Neural crest cell (in vitro differentiated cells): ENCODE measurements around the gene SCGB1D4. TPM values are rescaled to one million over a fixed set of nuclear protein-coding genes. Genes with fewer than 3 reads are reported as not detected.
"Not testable (repeated sequence)": the region's sequence is repeated elsewhere in the genome, so short reads cannot be mapped to it uniquely, and the experiment has no call there.

Experiments
- DNase-seq: peaks from one replicate; pipeline ENCODE4 v3.0.0; 2021; ENCODE audit warnings: low read depth, mixed read lengths, low spot score
- H3K27ac Mint-ChIP-seq: one replicate; pipeline ENCODE4 v1.8.0; 2021; ENCODE audit warnings: mild to moderate bottlenecking, mixed read lengths; ENCODE audit not compliant: unreplicated experiment
- H3K27me3 Mint-ChIP-seq: 2 replicates; pipeline ENCODE4 v1.8.0; 2021; ENCODE audit warnings: low read depth, mild to moderate bottlenecking, mixed read lengths
- H3K36me3 Mint-ChIP-seq: 2 replicates; pipeline ENCODE4 v1.8.0; 2021; ENCODE audit warnings: low read depth, mild to moderate bottlenecking, mixed read lengths
- H3K4me1 Mint-ChIP-seq: 2 replicates; pipeline ENCODE4 v1.8.0; 2021; ENCODE audit warnings: mixed read lengths
- H3K4me3 Mint-ChIP-seq: one replicate; pipeline ENCODE4 v1.8.0; 2021; ENCODE audit warnings: mild to moderate bottlenecking, mixed read lengths
- H3K9me3 Mint-ChIP-seq: 2 replicates; pipeline ENCODE4 v1.8.0; 2021; ENCODE audit warnings: mixed read lengths
- long read RNA-seq: library from polyadenylated mRNA; unstranded; transcript quantifications from one replicate; pipeline ENCODE4 v2.0.0, GENCODE V29; 2020
- total RNA-seq: library from RNA; stranded (reverse); gene quantifications from 2 replicates; pipeline ENCODE4 v1.2.1, GENCODE V29; 2021
- TF ChIP-seq, protein P1 (sequence below): fragments of 200-600 bp; sonication (generic); conservative IDR thresholded peaks from 2 replicates; pipeline ENCODE4 v1.5.0; 2021; ENCODE audit warnings: antibody characterized with exemption, mild to moderate bottlenecking

The SCGB1D4 gene, protein sequence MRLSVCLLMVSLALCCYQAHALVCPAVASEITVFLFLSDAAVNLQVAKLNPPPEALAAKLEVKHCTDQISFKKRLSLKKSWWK
- not detected in 2 replicates for total RNA-seq
- long read RNA-seq, result 0 reads

DNA sequence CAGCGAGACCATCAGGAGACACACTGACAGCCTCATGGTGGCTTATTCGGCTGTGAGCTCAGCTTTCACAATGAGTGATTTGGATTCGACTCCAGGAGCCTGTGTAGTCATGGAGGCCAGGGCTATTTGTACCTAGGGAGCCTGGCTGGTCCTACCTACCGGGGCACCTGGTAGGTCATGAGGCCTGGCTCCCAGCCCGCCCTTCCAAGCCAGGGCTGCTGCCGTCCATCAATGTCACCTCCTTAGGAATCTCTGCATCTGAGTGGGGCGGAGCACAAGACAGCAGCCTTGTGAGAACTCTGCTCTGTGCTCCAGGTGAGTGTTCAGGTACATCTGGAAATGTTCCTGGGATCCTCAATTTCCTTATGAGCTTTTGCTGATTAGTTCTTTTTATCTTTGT, at the start of gene SCGB1D4:
TSS of gene SCGB1D4 (minus strand) at position 101 of the 400 bp plus-strand sequence. CDS start at position 36, 65 bp downstream.
- no peak within 1 kb of the TSS for H3K27ac Mint-ChIP-seq
- H3K4me1 Mint-ChIP-seq, result no peaks in the 10 kb centered on the region
- H3K4me3 Mint-ChIP-seq, result no peak within 1 kb of the TSS
- H3K9me3 Mint-ChIP-seq, result no peaks in the 10 kb centered on the region
- DNase-seq, result no peak
- H3K36me3 Mint-ChIP-seq, result no peaks in the 10 kb centered on the region
- TF ChIP-seq, protein P1, sequence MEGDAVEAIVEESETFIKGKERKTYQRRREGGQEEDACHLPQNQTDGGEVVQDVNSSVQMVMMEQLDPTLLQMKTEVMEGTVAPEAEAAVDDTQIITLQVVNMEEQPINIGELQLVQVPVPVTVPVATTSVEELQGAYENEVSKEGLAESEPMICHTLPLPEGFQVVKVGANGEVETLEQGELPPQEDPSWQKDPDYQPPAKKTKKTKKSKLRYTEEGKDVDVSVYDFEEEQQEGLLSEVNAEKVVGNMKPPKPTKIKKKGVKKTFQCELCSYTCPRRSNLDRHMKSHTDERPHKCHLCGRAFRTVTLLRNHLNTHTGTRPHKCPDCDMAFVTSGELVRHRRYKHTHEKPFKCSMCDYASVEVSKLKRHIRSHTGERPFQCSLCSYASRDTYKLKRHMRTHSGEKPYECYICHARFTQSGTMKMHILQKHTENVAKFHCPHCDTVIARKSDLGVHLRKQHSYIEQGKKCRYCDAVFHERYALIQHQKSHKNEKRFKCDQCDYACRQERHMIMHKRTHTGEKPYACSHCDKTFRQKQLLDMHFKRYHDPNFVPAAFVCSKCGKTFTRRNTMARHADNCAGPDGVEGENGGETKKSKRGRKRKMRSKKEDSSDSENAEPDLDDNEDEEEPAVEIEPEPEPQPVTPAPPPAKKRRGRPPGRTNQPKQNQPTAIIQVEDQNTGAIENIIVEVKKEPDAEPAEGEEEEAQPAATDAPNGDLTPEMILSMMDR, result no peak
- H3K27me3 Mint-ChIP-seq, result peaks cover 44% of the 10 kb centered on the region

DNA sequence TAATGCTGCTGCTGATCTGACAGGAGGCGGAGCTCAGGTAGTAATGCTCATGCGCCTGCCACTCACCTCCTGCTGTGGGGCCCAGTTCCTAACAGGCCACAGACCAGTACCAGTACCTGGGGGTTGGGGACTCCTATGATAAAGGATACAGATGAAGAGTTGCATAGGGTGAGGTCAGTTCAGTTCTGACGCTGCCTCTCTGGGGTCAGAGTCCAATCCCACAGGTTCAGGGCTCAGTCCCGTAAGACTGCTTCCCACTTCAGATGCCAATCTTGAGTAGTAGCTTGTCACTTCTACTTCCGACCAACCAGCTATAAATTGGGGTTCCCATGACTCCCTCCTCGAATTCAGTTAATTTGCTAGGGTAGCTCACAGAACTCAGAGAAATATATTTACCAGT, 47.0 kb upstream of the SCGB1D4 start:
- TF ChIP-seq, protein P1, result no peak
- Mint-ChIP-seq H3K4me3 (no peak overlapping the region), H3K4me1 (no peaks in the 10 kb centered on the region), H3K9me3 (no peaks in the 10 kb centered on the region), H3K36me3 (peaks cover 9% of the 10 kb centered on the region), H3K27ac (no peak overlapping the region), H3K27me3 (no peaks in the 10 kb centered on the region)
- no peak for DNase-seq

DNA sequence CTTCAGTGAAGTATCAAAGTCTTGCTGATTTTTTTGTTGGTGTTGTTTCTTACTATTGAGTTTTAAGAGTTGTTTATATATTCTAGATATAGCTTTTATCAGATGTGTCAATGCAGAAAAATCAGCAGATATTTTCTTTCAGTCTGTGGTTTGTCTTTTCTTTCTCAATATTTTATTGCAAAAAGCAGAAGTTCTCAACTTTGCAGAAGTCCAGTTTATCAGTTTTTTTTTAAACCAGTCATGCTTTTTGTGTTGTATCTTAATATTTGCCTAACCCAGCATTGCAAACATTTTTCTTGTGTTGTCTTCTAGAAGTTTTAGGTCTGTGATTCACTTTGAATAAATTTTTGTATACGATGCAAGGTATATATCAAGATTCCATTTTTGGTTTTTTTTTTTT, 45.3 kb upstream of the SCGB1D4 start:
- H3K27me3 Mint-ChIP-seq, result no peaks in the 10 kb centered on the region
- no peaks in the 10 kb centered on the region for H3K9me3 Mint-ChIP-seq
- peaks cover 7% of the 10 kb centered on the region for H3K36me3 Mint-ChIP-seq
- no peak overlapping the region for H3K4me3 Mint-ChIP-seq
- no peak overlapping the region for H3K27ac Mint-ChIP-seq
- H3K4me1 Mint-ChIP-seq, result peaks cover 12% of the 10 kb centered on the region
- DNase-seq, result no peak
- TF ChIP-seq, protein P1, result no peak

DNA sequence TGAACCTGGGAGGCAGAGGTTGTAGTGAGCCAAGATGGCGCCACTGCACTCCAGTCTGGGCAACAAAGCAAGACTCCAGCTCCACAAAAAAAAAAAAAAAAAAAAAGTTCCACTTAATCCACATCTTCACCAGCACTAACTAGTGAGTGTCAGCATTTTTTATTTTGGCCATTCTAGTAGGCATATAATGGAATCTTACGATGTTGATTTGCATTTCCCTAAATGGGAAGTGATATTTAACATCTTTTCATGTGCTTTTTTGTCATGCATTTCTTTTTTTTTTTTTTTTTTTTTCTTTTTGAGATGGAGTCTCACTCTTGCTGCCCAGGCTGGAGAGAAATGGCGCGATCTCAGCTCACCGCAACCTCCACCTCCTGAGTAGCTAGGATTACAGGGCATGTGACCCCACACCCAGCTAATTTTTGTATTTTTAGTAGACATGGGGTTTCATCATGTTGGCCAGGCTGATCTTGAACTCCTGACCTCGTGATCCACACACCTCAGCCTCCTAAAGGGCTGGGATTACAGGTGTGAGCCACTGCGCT, 44.8 kb upstream of the SCGB1D4 start:
- not testable (repeated sequence) for H3K27me3 Mint-ChIP-seq, H3K27ac Mint-ChIP-seq, H3K36me3 Mint-ChIP-seq, H3K9me3 Mint-ChIP-seq, H3K4me3 Mint-ChIP-seq, DNase-seq
- peaks cover 14% of the 10 kb centered on the region for H3K4me1 Mint-ChIP-seq

GRCh38 chr11:62341588-62341987, 42.7 kb upstream of the SCGB1D4 start:
- TF ChIP-seq, protein P1, result no peak
- Mint-ChIP-seq H3K9me3 (no peaks in the 10 kb centered on the region), H3K4me3 (no peak overlapping the region), H3K4me1 (peaks cover 23% of the 10 kb centered on the region), H3K27ac (no peak overlapping the region), H3K27me3 (peaks cover under 1% of the 10 kb centered on the region), H3K36me3 (peaks cover 7% of the 10 kb centered on the region)
- DNase-seq, result no peak

DNA sequence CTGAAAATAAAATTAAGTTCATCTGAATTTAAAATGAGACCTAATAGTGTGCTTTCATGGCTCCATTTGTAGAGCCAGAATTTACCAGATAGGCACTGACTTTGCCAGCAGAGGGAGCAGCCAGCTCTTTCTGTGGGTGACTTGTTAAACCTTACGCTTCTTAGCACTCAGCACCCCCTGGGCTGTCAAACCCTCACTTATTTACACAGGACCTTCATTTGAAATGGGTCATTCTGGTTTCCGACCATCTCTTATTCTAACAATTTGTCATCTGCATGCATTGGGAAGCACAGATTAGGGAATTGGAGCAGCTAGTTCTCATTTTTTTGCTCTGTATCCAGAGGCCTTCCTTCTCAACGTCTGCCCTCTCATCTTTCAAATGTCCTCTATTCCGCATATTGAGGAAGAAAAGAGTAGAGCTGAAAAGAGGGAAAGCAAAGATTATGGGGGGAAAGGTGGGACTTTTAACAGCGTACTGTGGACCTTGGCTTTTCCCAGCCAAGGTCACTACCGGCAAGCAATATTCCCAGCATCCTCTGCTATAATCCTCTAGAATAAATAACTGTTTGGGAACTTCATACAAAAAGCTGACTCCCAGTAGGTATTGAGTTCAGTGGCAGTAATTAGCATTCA, 41.5 kb upstream of the SCGB1D4 start:
- H3K4me3 Mint-ChIP-seq, result peak overlapping the region; percentile 71
- DNase-seq, result peak; percentile 48
- H3K27ac Mint-ChIP-seq, result no peak overlapping the region
- TF ChIP-seq, protein P1, result peak; percentile 72
- peaks cover 4% of the 10 kb centered on the region for H3K9me3 Mint-ChIP-seq
- H3K4me1 Mint-ChIP-seq, result peaks cover 31% of the 10 kb centered on the region
- peaks cover 7% of the 10 kb centered on the region for H3K36me3 Mint-ChIP-seq
- peaks cover 13% of the 10 kb centered on the region for H3K27me3 Mint-ChIP-seq
